ENCODE data around the gene CD6.

CD6 gene

GRCh38 chr11:60989093-60989650 lies 17.7 kb downstream of the CD6 start:
- H3K9me3 ChIP-seq (ENCODE audit: control insufficient read depth in 5 of 5, low read length in 5 of 5), result no peaks in the 10 kb centered on the region
- no peak overlapping the region for H3K9ac ChIP-seq (ENCODE audit: low read length in 5 of 5)
- no peaks in the 10 kb centered on the region for H3K4me1 ChIP-seq (ENCODE audit: control insufficient read depth in 5 of 5, insufficient read depth in 5 of 5, low read length in 5 of 5)
- H3K4me3 ChIP-seq (ENCODE audit: low read depth in 1 of 5, low read length in 5 of 5), result no peak overlapping the region
- peaks cover 0 to 8% (median 2%) of the 10 kb centered on the region in 5 donors for H3K27me3 ChIP-seq (ENCODE audit: control insufficient read depth in 5 of 5, insufficient read depth in 4 of 5, low read length in 5 of 5)
- no peaks in the 10 kb centered on the region for H3K36me3 ChIP-seq (ENCODE audit: control insufficient read depth in 5 of 5, insufficient read depth in 5 of 5, low read length in 5 of 5)
- no peak overlapping the region for H3K27ac ChIP-seq (ENCODE audit: low read depth, low read length)

GRCh38 chr11:60991457-60991856 lies 20.0 kb downstream of the CD6 start:
- H3K9me3 ChIP-seq (ENCODE audit: control insufficient read depth in 5 of 5, low read length in 5 of 5), result no peaks in the 10 kb centered on the region
- H3K36me3 ChIP-seq (ENCODE audit: control insufficient read depth in 5 of 5, insufficient read depth in 5 of 5, low read length in 5 of 5), result no peaks in the 10 kb centered on the region
- H3K27me3 ChIP-seq (ENCODE audit: control insufficient read depth in 5 of 5, insufficient read depth in 4 of 5, low read length in 5 of 5), result peaks cover 0 to 8% (median 2%) of the 10 kb centered on the region in 5 donors
- H3K27ac ChIP-seq (ENCODE audit: low read depth, low read length), result no peak overlapping the region
- H3K4me3 ChIP-seq (ENCODE audit: low read depth in 1 of 5, low read length in 5 of 5), result no peak overlapping the region
- H3K9ac ChIP-seq (ENCODE audit: low read length in 5 of 5), result no peak overlapping the region
- peaks cover 3 to 11% (median 8%) of the 10 kb centered on the region in 5 donors for H3K4me1 ChIP-seq (ENCODE audit: control insufficient read depth in 5 of 5, insufficient read depth in 5 of 5, low read length in 5 of 5)

GRCh38 chr11:60992842-60993409 lies 21.4 kb downstream of the CD6 start:
- Histone ChIP-seq H3K9me3 (ENCODE audit: control insufficient read depth in 5 of 5, low read length in 5 of 5) (no peaks in the 10 kb centered on the region), H3K27me3 (ENCODE audit: control insufficient read depth in 5 of 5, insufficient read depth in 4 of 5, low read length in 5 of 5) (peaks cover 0 to 8% (median 2%) of the 10 kb centered on the region in 5 donors), H3K9ac (ENCODE audit: low read length in 5 of 5) (no peak overlapping the region), H3K27ac (ENCODE audit: low read depth, low read length) (no peak overlapping the region), H3K36me3 (ENCODE audit: control insufficient read depth in 5 of 5, insufficient read depth in 5 of 5, low read length in 5 of 5) (no peaks in the 10 kb centered on the region), H3K4me3 (ENCODE audit: low read depth in 1 of 5, low read length in 5 of 5) (no peak overlapping the region), H3K4me1 (ENCODE audit: control insufficient read depth in 5 of 5, insufficient read depth in 5 of 5, low read length in 5 of 5) (peaks cover 3 to 15% (median 11%) of the 10 kb centered on the region in 5 donors)

- no peak overlapping the region for H3K9ac ChIP-seq (ENCODE audit: low read length in 5 of 5)
Observed at GRCh38 chr11:60993615-60994014, 22.1 kb downstream of the CD6 start.

GRCh38 chr11:60994541-60995080 lies 23.1 kb downstream of the CD6 start:
- H3K27ac ChIP-seq (ENCODE audit: low read depth, low read length), result no peak overlapping the region
- no peaks in the 10 kb centered on the region for H3K36me3 ChIP-seq (ENCODE audit: control insufficient read depth in 5 of 5, insufficient read depth in 5 of 5, low read length in 5 of 5)
- no peaks in the 10 kb centered on the region for H3K9me3 ChIP-seq (ENCODE audit: control insufficient read depth in 5 of 5, low read length in 5 of 5)
- peaks cover 3 to 15% (median 11%) of the 10 kb centered on the region in 5 donors for H3K4me1 ChIP-seq (ENCODE audit: control insufficient read depth in 5 of 5, insufficient read depth in 5 of 5, low read length in 5 of 5)
- H3K27me3 ChIP-seq (ENCODE audit: control insufficient read depth in 5 of 5, insufficient read depth in 4 of 5, low read length in 5 of 5), result peaks cover 0 to 8% (median 5%) of the 10 kb centered on the region in 5 donors
- H3K4me3 ChIP-seq (ENCODE audit: low read depth in 1 of 5, low read length in 5 of 5), result no peak overlapping the region
- no peak overlapping the region for H3K9ac ChIP-seq (ENCODE audit: low read length in 5 of 5)

More at GRCh38 chr11:60993615-60994014, 22.1 kb downstream of the CD6 start:
- Histone ChIP-seq H3K27ac (ENCODE audit: low read depth, low read length) (no peak overlapping the region), H3K36me3 (ENCODE audit: control insufficient read depth in 5 of 5, insufficient read depth in 5 of 5, low read length in 5 of 5) (no peaks in the 10 kb centered on the region), H3K27me3 (ENCODE audit: control insufficient read depth in 5 of 5, insufficient read depth in 4 of 5, low read length in 5 of 5) (peaks cover 0 to 8% (median 2%) of the 10 kb centered on the region in 5 donors), H3K4me1 (ENCODE audit: control insufficient read depth in 5 of 5, insufficient read depth in 5 of 5, low read length in 5 of 5) (peaks cover 3 to 15% (median 11%) of the 10 kb centered on the region in 5 donors), H3K9me3 (ENCODE audit: control insufficient read depth in 5 of 5, low read length in 5 of 5) (no peaks in the 10 kb centered on the region), H3K4me3 (ENCODE audit: low read depth in 1 of 5, low read length in 5 of 5) (no peak overlapping the region)

GRCh38 chr11:60995798-60996197 lies 24.3 kb downstream of the CD6 start:
- no peaks in the 10 kb centered on the region for H3K36me3 ChIP-seq (ENCODE audit: control insufficient read depth in 5 of 5, insufficient read depth in 5 of 5, low read length in 5 of 5)
- peaks cover 3 to 11% (median 7%) of the 10 kb centered on the region in 5 donors for H3K27me3 ChIP-seq (ENCODE audit: control insufficient read depth in 5 of 5, insufficient read depth in 4 of 5, low read length in 5 of 5)
- H3K9ac ChIP-seq (ENCODE audit: low read length in 5 of 5), result no peak overlapping the region
- H3K9me3 ChIP-seq (ENCODE audit: control insufficient read depth in 5 of 5, low read length in 5 of 5), result no peaks in the 10 kb centered on the region
- peaks cover 3 to 15% (median 11%) of the 10 kb centered on the region in 5 donors for H3K4me1 ChIP-seq (ENCODE audit: control insufficient read depth in 5 of 5, insufficient read depth in 5 of 5, low read length in 5 of 5)
- H3K27ac ChIP-seq (ENCODE audit: low read depth, low read length), result no peak overlapping the region
- H3K4me3 ChIP-seq (ENCODE audit: low read depth in 1 of 5, low read length in 5 of 5), result peak overlapping the region in 1 of 5 donors; percentile 4

GRCh38 chr11:60996381-60997138 lies 25.1 kb downstream of the CD6 start:
- no peak overlapping the region for H3K9ac ChIP-seq (ENCODE audit: low read length in 5 of 5)

GRCh38 chr11:61000426-61000825 lies 28.9 kb downstream of the CD6 start:
- H3K9me3 ChIP-seq (ENCODE audit: control insufficient read depth in 5 of 5, low read length in 5 of 5), result no peaks in the 10 kb centered on the region
- peaks cover 0 to 15% (median 8%) of the 10 kb centered on the region in 5 donors for H3K27me3 ChIP-seq (ENCODE audit: control insufficient read depth in 5 of 5, insufficient read depth in 4 of 5, low read length in 5 of 5)
- no peak overlapping the region for H3K27ac ChIP-seq (ENCODE audit: low read depth, low read length)
- no peaks in the 10 kb centered on the region for H3K36me3 ChIP-seq (ENCODE audit: control insufficient read depth in 5 of 5, insufficient read depth in 5 of 5, low read length in 5 of 5)
- no peak overlapping the region for H3K9ac ChIP-seq (ENCODE audit: low read length in 5 of 5)
- peaks cover 3 to 26% (median 17%) of the 10 kb centered on the region in 5 donors for H3K4me1 ChIP-seq (ENCODE audit: control insufficient read depth in 5 of 5, insufficient read depth in 5 of 5, low read length in 5 of 5)
- no peak overlapping the region for H3K4me3 ChIP-seq (ENCODE audit: low read depth in 1 of 5, low read length in 5 of 5)

More at GRCh38 chr11:60996381-60997138, 25.1 kb downstream of the CD6 start:
- no peaks in the 10 kb centered on the region for H3K9me3 ChIP-seq (ENCODE audit: control insufficient read depth in 5 of 5, low read length in 5 of 5)
- H3K4me3 ChIP-seq (ENCODE audit: low read depth in 1 of 5, low read length in 5 of 5), result no peak overlapping the region
- H3K36me3 ChIP-seq (ENCODE audit: control insufficient read depth in 5 of 5, insufficient read depth in 5 of 5, low read length in 5 of 5), result no peaks in the 10 kb centered on the region
- H3K27ac ChIP-seq (ENCODE audit: low read depth, low read length), result no peak overlapping the region
- peaks cover 3 to 15% (median 11%) of the 10 kb centered on the region in 5 donors for H3K4me1 ChIP-seq (ENCODE audit: control insufficient read depth in 5 of 5, insufficient read depth in 5 of 5, low read length in 5 of 5)
- peaks cover 4 to 11% (median 8%) of the 10 kb centered on the region in 5 donors for H3K27me3 ChIP-seq (ENCODE audit: control insufficient read depth in 5 of 5, insufficient read depth in 4 of 5, low read length in 5 of 5)

- H3K4me1 ChIP-seq (ENCODE audit: control insufficient read depth in 5 of 5, insufficient read depth in 5 of 5, low read length in 5 of 5), result peaks cover 0 to 12% (median 6%) of the 10 kb centered on the region in 5 donors
- no peaks in the 10 kb centered on the region for H3K36me3 ChIP-seq (ENCODE audit: control insufficient read depth in 5 of 5, insufficient read depth in 5 of 5, low read length in 5 of 5)
- H3K9me3 ChIP-seq (ENCODE audit: control insufficient read depth in 5 of 5, low read length in 5 of 5), result no peaks in the 10 kb centered on the region
- no peak overlapping the region for H3K27ac ChIP-seq (ENCODE audit: low read depth, low read length)
- peaks cover 0 to 24% (median 14%) of the 10 kb centered on the region in 5 donors for H3K27me3 ChIP-seq (ENCODE audit: control insufficient read depth in 5 of 5, insufficient read depth in 4 of 5, low read length in 5 of 5)
- no peak overlapping the region for H3K9ac ChIP-seq (ENCODE audit: low read length in 5 of 5)
- H3K4me3 ChIP-seq (ENCODE audit: low read depth in 1 of 5, low read length in 5 of 5), result no peak overlapping the region
Observed at GRCh38 chr11:61001931-61002330, 30.5 kb downstream of the CD6 start.

GRCh38 chr11:61002598-61002997 lies 31.1 kb downstream of the CD6 start:
- no peaks in the 10 kb centered on the region for H3K36me3 ChIP-seq (ENCODE audit: control insufficient read depth in 5 of 5, insufficient read depth in 5 of 5, low read length in 5 of 5)
- H3K4me1 ChIP-seq (ENCODE audit: control insufficient read depth in 5 of 5, insufficient read depth in 5 of 5, low read length in 5 of 5), result peaks cover 0 to 19% (median 11%) of the 10 kb centered on the region in 5 donors
- H3K9me3 ChIP-seq (ENCODE audit: control insufficient read depth in 5 of 5, low read length in 5 of 5), result no peaks in the 10 kb centered on the region
- no peak overlapping the region for H3K27ac ChIP-seq (ENCODE audit: low read depth, low read length)
- peaks cover 3 to 30% (median 19%) of the 10 kb centered on the region in 5 donors for H3K27me3 ChIP-seq (ENCODE audit: control insufficient read depth in 5 of 5, insufficient read depth in 4 of 5, low read length in 5 of 5)
- H3K9ac ChIP-seq (ENCODE audit: low read length in 5 of 5), result no peak overlapping the region
- no peak overlapping the region for H3K4me3 ChIP-seq (ENCODE audit: low read depth in 1 of 5, low read length in 5 of 5)

All from subcutaneous abdominal adipose tissue (tissue), 5 donors.